IMR-90 (cell line): ENCODE results near the gene RING1. TPM values are rescaled to one million over a fixed set of nuclear protein-coding genes. Genes with fewer than 3 reads are reported as not detected.

Experiments
- ATAC-seq: fragments of 200-7000 bp; cut with Tn5 transposase; 2 replicates; pipeline ENCODE4 v1.9.1; 2020; ENCODE audit warnings: low read depth, mild to moderate bottlenecking, moderate library complexity
- BruUV-seq: library from RNA; stranded (reverse); fragments of 400-500 nt; replicated peaks from 2 replicates; lab custom pipeline; 2021; lab: Mats Ljungman, UMichigan
- CTCF ChIA-PET: fragments of 300-600 bp; formaldehyde crosslinking; extraction: SDS; loops from one replicate; lab custom pipeline; 2021; ENCODE audit warnings: antibody characterized with exemption; lab: Yijun Ruan, JAX
- POLR2A ChIA-PET: fragments of 300-600 bp; sonication (Branson Sonifier 250); formaldehyde crosslinking; loops from one replicate; lab custom pipeline; 2022; ENCODE audit warnings: antibody characterized with exemption; ENCODE audit not compliant: unreplicated experiment; lab: Charles Lee
- DNase-seq: peaks from one replicate; pipeline ENCODE4 v3.0.0; 2013
- H2AFZ ChIP-seq: replicated peaks from 2 replicates; pipeline ENCODE3; 2013; ENCODE audit warnings: low read length, mild to moderate bottlenecking; ENCODE audit not compliant: poor library complexity
- H2AK5ac ChIP-seq: 2 replicates; pipeline ENCODE4 v1.6.1; 2013; ENCODE audit warnings: low read depth, low read length, inconsistent platforms
- H2AK9ac ChIP-seq: replicated peaks from 2 replicates; pipeline ENCODE3; 2013; ENCODE audit warnings: mild to moderate bottlenecking, low read depth, low read length, moderate library complexity; ENCODE audit not compliant: poor library complexity
- H2BK120ac ChIP-seq: 2 replicates; pipeline ENCODE4 v1.6.1; 2013; ENCODE audit warnings: low read depth, low read length, inconsistent platforms
- H2BK15ac ChIP-seq: 3 replicates; pipeline ENCODE4 v1.6.1; 2013; ENCODE audit warnings: low read depth, low read length, inconsistent platforms
- H2BK20ac ChIP-seq: 2 replicates; pipeline ENCODE4 v1.6.1; 2013; ENCODE audit warnings: low read depth, mild to moderate bottlenecking, inconsistent platforms, low read length, moderate library complexity
- H2BK5ac ChIP-seq: 2 replicates; pipeline ENCODE4 v1.6.1; 2013; ENCODE audit warnings: mild to moderate bottlenecking, low read depth, low read length, inconsistent platforms; ENCODE audit not compliant: poor library complexity, severe bottlenecking
- H3K14ac ChIP-seq: replicated peaks from 2 replicates; pipeline ENCODE4 v1.6.1; 2013; ENCODE audit warnings: low read depth, low read length, inconsistent platforms
- H3K18ac ChIP-seq: 2 replicates; pipeline ENCODE4 v1.6.1; 2013; ENCODE audit warnings: low read depth, low read length, control low read depth
- H3K23ac ChIP-seq: 2 replicates; pipeline ENCODE4 v1.6.1; 2013; ENCODE audit warnings: low read depth, low read length, inconsistent platforms
- H3K27ac ChIP-seq: 2 replicates; pipeline ENCODE4 v1.5.1; 2013; ENCODE audit warnings: mild to moderate bottlenecking, control low read depth, low read length; ENCODE audit not compliant: insufficient read depth
- H3K27me3 ChIP-seq: 2 replicates; pipeline ENCODE4 v1.6.1; 2013; ENCODE audit warnings: low read length; ENCODE audit not compliant: control insufficient read depth, insufficient read depth
- H3K36me3 ChIP-seq: 2 replicates; pipeline ENCODE4 v1.6.1; 2013; ENCODE audit warnings: low read length, mixed read lengths; ENCODE audit not compliant: control insufficient read depth, insufficient read depth
- H3K4ac ChIP-seq: 2 replicates; pipeline ENCODE4 v1.6.1; 2013; ENCODE audit warnings: low read depth, low read length, inconsistent platforms
- H3K4me1 ChIP-seq: 2 replicates; pipeline ENCODE4 v1.6.1; 2013; ENCODE audit warnings: low read length, mixed read lengths; ENCODE audit not compliant: control insufficient read depth, insufficient read depth
- H3K4me2 ChIP-seq: 2 replicates; pipeline ENCODE4 v1.6.1; 2013; ENCODE audit warnings: low read depth, mild to moderate bottlenecking, control low read depth, low read length, moderate library complexity
- H3K4me3 ChIP-seq: 2 replicates; pipeline ENCODE4 v1.5.1; 2013; ENCODE audit warnings: low read depth, mild to moderate bottlenecking, control low read depth, low read length, moderate library complexity; ENCODE audit not compliant: insufficient read depth
- H3K56ac ChIP-seq: 2 replicates; pipeline ENCODE4 v1.6.1; 2013; ENCODE audit warnings: low read length, inconsistent platforms; ENCODE audit not compliant: insufficient read depth; ENCODE audit errors: extremely low read depth
- H3K79me1 ChIP-seq, 2 experiments: 2 replicates each; pipeline ENCODE4 v1.6.1; 2013; ENCODE audit warnings: low read length in 2 of 2, inconsistent platforms in 1 of 2, low read depth in 1 of 2
- H3K9ac ChIP-seq: 2 replicates; pipeline ENCODE4 v1.6.1; 2013; ENCODE audit warnings: low read depth, low read length, control low read depth
- H3K9me1 ChIP-seq: 2 replicates; pipeline ENCODE4 v1.6.1; 2013; ENCODE audit warnings: low read length, inconsistent platforms; ENCODE audit not compliant: insufficient read depth
- H3K9me3 ChIP-seq: 2 replicates; pipeline ENCODE4 v1.6.1; 2013; ENCODE audit warnings: low read length; ENCODE audit not compliant: control insufficient read depth, insufficient read depth
- H4K20me1 ChIP-seq: 2 replicates; pipeline ENCODE4 v1.6.1; 2013; ENCODE audit warnings: low read length, inconsistent platforms; ENCODE audit not compliant: insufficient read depth
- H4K5ac ChIP-seq: 2 replicates; pipeline ENCODE4 v1.6.1; 2013; ENCODE audit warnings: mild to moderate bottlenecking, low read depth, low read length, control low read depth
- H4K8ac ChIP-seq, 2 experiments: 2 replicates each; pipeline ENCODE4 v1.6.1; 2013; ENCODE audit warnings: low read depth in 2 of 2, low read length in 2 of 2, control low read depth in 1 of 2, inconsistent platforms in 1 of 2
- H4K91ac ChIP-seq: 2 replicates; pipeline ENCODE4 v1.6.1; 2013; ENCODE audit warnings: low read depth, low read length, inconsistent platforms; ENCODE audit not compliant: insufficient read depth
- CHD1 ChIP-seq: IDR thresholded peaks from 2 replicates; pipeline ENCODE4 v1.6.1; 2012; ENCODE audit warnings: low read depth, low read length, improper control_type of control experiment
- ELK1 ChIP-seq: fragments of 150-350 bp; IDR thresholded peaks from 2 replicates; pipeline ENCODE4 v1.6.1; 2016; ENCODE audit warnings: low read depth, mild to moderate bottlenecking, low read length, moderate library complexity, borderline replicate concordance
- FOS ChIP-seq: fragments of 150-350 bp; IDR thresholded peaks from 2 replicates; pipeline ENCODE4 v1.6.1; 2016; ENCODE audit warnings: low read depth, low read length
- WGBS, 2 experiments: methylation state at CpG; one replicate each; pipeline versions ENCODE4 v1.1.5 to v1.1.7; 2013; ENCODE audit warnings: missing lambda C conversion rate in 2 of 2; ENCODE audit not compliant: insufficient read length in 1 of 2; ENCODE audit errors: extremely low coverage in 2 of 2; 5-methylcytosine and 5-hydroxymethylcytosine counted together
- dilution Hi-C: fragments of 300-500 bp; cut with HindIII; formaldehyde crosslinking; loops from one replicate; pipeline ENCODE4 v1.14.3; 2018; ENCODE audit warnings: low sequenced_read_pairs; ENCODE audit not compliant: unreplicated experiment
- in situ Hi-C: fragments of 300-500 bp; cut with MboI; formaldehyde crosslinking; loops from 3 replicates; pipeline ENCODE4 v1.14.3; 2019; ENCODE audit warnings: low sequenced_read_pairs, inconsistent platforms, mixed read lengths
- intact Hi-C: fragments of 100-400 bp; cut with micrococcal nuclease; formaldehyde crosslinking; loops from 2 replicates; pipeline ENCODE4 v1.10.0; 2022
- polyA plus RNA-seq, 3 experiments: library from polyadenylated mRNA; depleted of rRNA; stranded (reverse); fragments of >200 nt; gene quantifications; 2 replicates each; pipeline ENCODE4 v1.2.3, GENCODE V29; 2012; ENCODE audit warnings: low replicate concordance in 1 of 3
- total RNA-seq: library from RNA; depleted of rRNA; stranded (reverse); fragments of >200 nt; gene quantifications from 2 replicates; pipeline ENCODE4 v1.2.3, GENCODE V29; 2012

The RING1 gene
- total and polyA plus RNA-seq, 2 of the 4 experiments (the other 2 are of a cell fraction), result 14.9 to 40.8 TPM

GRCh38 chr6:33249732-33250630 is 41.7 kb downstream of the RING1 start:
- no CpG with 5 or more reads among the region's 15 CpGs for WGBS, 2 experiments
- POLR2A ChIA-PET, result interaction anchor here (1.0 kb wide), 1 partner anchor 22 kb away, joined by 7 read pairs; the partner anchor contains the start of genes RPS18 and VPS52

More at GRCh38 chr6:33249732-33250630, 41.7 kb downstream of the RING1 start:
- peaks cover 12% of the 10 kb centered on the region for H3K4me1 ChIP-seq
- peak overlapping the region; percentile 95 for H3K27ac ChIP-seq
- H3K9me3 ChIP-seq, result no peaks in the 10 kb centered on the region
- peaks cover 11% of the 10 kb centered on the region for H3K9me1 ChIP-seq
- H3K23ac ChIP-seq, result peak overlapping the region; percentile 95
- peak overlapping the region; percentile 87 for H3K18ac ChIP-seq
- H4K8ac ChIP-seq, result peak overlapping the region; percentile 74 to 96
- peak overlapping the region; percentile 94 for H2AFZ ChIP-seq
- H4K91ac ChIP-seq, result peak overlapping the region; percentile 91
- peak overlapping the region; percentile 64; the same call in 1 of the 3 replicates for H2BK15ac ChIP-seq
- no peaks in the 10 kb centered on the region for H3K27me3 ChIP-seq
- peak overlapping the region; percentile 88 for H3K56ac ChIP-seq
- peak overlapping the region; percentile 96 for H3K14ac ChIP-seq
- H3K4ac ChIP-seq, result peak overlapping the region; percentile 97
- H2AK9ac ChIP-seq, result peak overlapping the region; percentile 97
- intact Hi-C loops (loop anchor here (2.0 to 5.0 kb wide), 3 partner anchors 49 to 363 kb away; partner anchors contain the start of genes RXRB and SLC39A7), dilution Hi-C loops (no loop called here), in situ Hi-C loops (loop anchor here (5.0 to 10.0 kb wide), 3 partner anchors 88 to 233 kb away; no protein-coding TSS in a partner anchor)
- ATAC-seq (peak; percentile 1), DNase-seq (peak; percentile 88)
- peak overlapping the region; percentile 68 for H2BK120ac ChIP-seq
- TF ChIP-seq ELK1, result no peak
- TF ChIP-seq FOS, result peak; percentile 23; the same call in 1 of the 2 replicates
- 0 out of 2 replicates have a peak, but pooled peaks have one; percentile 22 for TF ChIP-seq CHD1
- H2AK5ac ChIP-seq, result peak overlapping the region; percentile 97
- peaks cover under 1 to 30% of the 10 kb centered on the region in 2 experiments; a peak in 3 of 4 replicates for H3K79me1 ChIP-seq
- BruUV-seq, result no TSS peak
- H3K9ac ChIP-seq, result peak overlapping the region; percentile 93
- peak overlapping the region; percentile 92 for H2BK5ac ChIP-seq
- H2BK20ac ChIP-seq, result peak overlapping the region; percentile 37; the same call in 1 of the 2 replicates
- H4K20me1 ChIP-seq, result peaks cover 3% of the 10 kb centered on the region; the same call in 1 of the 2 replicates
- H3K4me2 ChIP-seq, result peak overlapping the region; percentile 90
- H4K5ac ChIP-seq, result peak overlapping the region; percentile 89
- peak overlapping the region; percentile 64 for H3K4me3 ChIP-seq
- H3K36me3 ChIP-seq, result peaks cover 8% of the 10 kb centered on the region; the same call in 1 of the 2 replicates
- CTCF ChIA-PET, result no interaction called here
